ENCODE measurements around the gene KCNJ8.

Gene KCNJ8

DNA sequence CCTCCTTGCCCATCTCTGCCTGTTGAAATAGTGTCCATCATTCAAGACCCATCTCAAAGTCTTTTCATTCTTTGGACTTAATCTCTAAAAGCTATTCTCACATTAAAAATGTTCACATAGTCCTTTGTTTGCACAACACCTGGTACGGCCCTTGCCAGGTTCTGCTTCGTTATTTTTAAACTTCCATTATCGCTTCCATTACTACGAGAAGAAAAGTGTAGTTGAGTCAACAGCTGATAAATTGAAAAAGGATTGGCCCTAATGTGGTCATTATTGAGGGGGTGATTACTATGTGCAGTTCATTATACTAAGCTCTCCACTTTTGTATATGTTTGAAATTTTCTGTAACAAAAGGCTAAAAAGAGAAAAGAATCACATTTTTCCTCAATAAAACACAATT lies 17.8 kb downstream of the KCNJ8 start:
- Histone ChIP-seq H3K4me1 (ENCODE audit: control insufficient read depth, insufficient read depth, low read length) (no peaks in the 10 kb centered on the region), H3K9me3 (ENCODE audit: control insufficient read depth, insufficient read depth, low read length) (no peaks in the 10 kb centered on the region), H3K27me3 (ENCODE audit: control insufficient read depth, insufficient read depth, low read length) (no peaks in the 10 kb centered on the region), H3K36me3 (ENCODE audit: control insufficient read depth, insufficient read depth, low read length) (no peaks in the 10 kb centered on the region), H3K4me3 (ENCODE audit: low read depth, low read length) (no peak overlapping the region), H3K9ac (ENCODE audit: low read depth, low read length) (no peak overlapping the region)

GRCh38 chr12:21751517-21751916 lies 23.0 kb downstream of the KCNJ8 start:
- Histone ChIP-seq H3K4me3 (ENCODE audit: low read depth, low read length) (no peak overlapping the region), H3K4me1 (ENCODE audit: control insufficient read depth, insufficient read depth, low read length) (no peaks in the 10 kb centered on the region), H3K27me3 (ENCODE audit: control insufficient read depth, insufficient read depth, low read length) (no peaks in the 10 kb centered on the region), H3K9me3 (ENCODE audit: control insufficient read depth, insufficient read depth, low read length) (no peaks in the 10 kb centered on the region), H3K9ac (ENCODE audit: low read depth, low read length) (no peak overlapping the region), H3K36me3 (ENCODE audit: control insufficient read depth, insufficient read depth, low read length) (no peaks in the 10 kb centered on the region)

DNA sequence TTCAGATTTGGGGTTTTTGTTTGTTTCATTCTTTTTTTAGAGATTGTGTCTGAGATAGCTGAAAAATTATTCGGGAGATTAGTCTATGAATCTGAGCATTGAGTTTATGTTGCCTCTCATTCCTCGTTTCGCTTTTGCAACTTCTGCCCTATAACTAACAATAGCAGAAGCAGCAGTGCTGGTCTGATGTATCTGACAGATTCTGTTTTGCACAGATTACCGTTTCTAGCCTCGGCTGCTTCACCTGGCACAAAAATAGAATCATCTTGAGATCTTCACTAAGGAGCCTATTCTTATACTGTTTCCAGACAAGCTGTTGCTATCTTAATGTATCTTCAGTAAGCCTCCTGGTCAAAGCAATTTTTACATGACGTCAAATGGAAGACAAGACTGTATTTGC lies 29.2 kb downstream of the KCNJ8 start:
- Histone ChIP-seq H3K36me3 (ENCODE audit: control insufficient read depth, insufficient read depth, low read length) (no peaks in the 10 kb centered on the region), H3K9me3 (ENCODE audit: control insufficient read depth, insufficient read depth, low read length) (no peaks in the 10 kb centered on the region), H3K4me3 (ENCODE audit: low read depth, low read length) (no peak overlapping the region), H3K27me3 (ENCODE audit: control insufficient read depth, insufficient read depth, low read length) (no peaks in the 10 kb centered on the region), H3K9ac (ENCODE audit: low read depth, low read length) (no peak overlapping the region), H3K4me1 (ENCODE audit: control insufficient read depth, insufficient read depth, low read length) (no peaks in the 10 kb centered on the region)

GRCh38 chr12:21731144-21731543 lies 43.4 kb downstream of the KCNJ8 start:
- Histone ChIP-seq H3K27me3 (ENCODE audit: control insufficient read depth, insufficient read depth, low read length) (no peaks in the 10 kb centered on the region), H3K9ac (ENCODE audit: low read depth, low read length) (no peak overlapping the region), H3K9me3 (ENCODE audit: control insufficient read depth, insufficient read depth, low read length) (no peaks in the 10 kb centered on the region), H3K36me3 (ENCODE audit: control insufficient read depth, insufficient read depth, low read length) (no peaks in the 10 kb centered on the region), H3K4me1 (ENCODE audit: control insufficient read depth, insufficient read depth, low read length) (no peaks in the 10 kb centered on the region), H3K4me3 (ENCODE audit: low read depth, low read length) (no peak overlapping the region)

DNA sequence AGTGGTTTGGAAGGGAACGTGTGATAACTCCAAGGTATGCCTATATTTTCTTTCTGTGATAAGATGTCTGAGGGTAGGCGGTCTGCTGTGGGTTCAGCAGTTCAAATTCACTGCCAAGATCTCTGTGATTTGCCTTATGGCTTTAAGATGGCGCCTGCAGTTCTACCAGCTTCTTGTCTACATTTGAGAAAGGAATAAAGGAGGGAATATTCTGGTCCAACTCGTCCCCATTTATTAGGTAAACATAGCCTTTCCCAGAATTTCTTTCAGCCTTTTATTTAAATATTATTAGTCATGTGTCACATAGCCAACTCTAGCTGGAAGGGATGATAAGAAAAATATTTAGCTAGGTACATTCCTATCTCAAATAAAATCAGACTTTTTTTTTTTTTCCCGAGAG lies 48.8 kb downstream of the KCNJ8 start:
- no peaks in the 10 kb centered on the region for H3K9me3 ChIP-seq (ENCODE audit: control insufficient read depth, insufficient read depth, low read length)
- no peak overlapping the region for H3K4me3 ChIP-seq (ENCODE audit: low read depth, low read length)
- no peaks in the 10 kb centered on the region for H3K4me1 ChIP-seq (ENCODE audit: control insufficient read depth, insufficient read depth, low read length)

GRCh38 chr12:21718944-21719650 lies 55.4 kb downstream of the KCNJ8 start:
- Histone ChIP-seq H3K4me3 (ENCODE audit: low read depth, low read length) (no peak overlapping the region), H3K9me3 (ENCODE audit: control insufficient read depth, insufficient read depth, low read length) (no peaks in the 10 kb centered on the region), H3K9ac (ENCODE audit: low read depth, low read length) (no peak overlapping the region), H3K4me1 (ENCODE audit: control insufficient read depth, insufficient read depth, low read length) (no peaks in the 10 kb centered on the region), H3K27me3 (ENCODE audit: control insufficient read depth, insufficient read depth, low read length) (no peaks in the 10 kb centered on the region), H3K36me3 (ENCODE audit: control insufficient read depth, insufficient read depth, low read length) (no peaks in the 10 kb centered on the region)

More for the DNA sequence above, 48.8 kb downstream of the KCNJ8 start:
- Histone ChIP-seq H3K27me3 (ENCODE audit: control insufficient read depth, insufficient read depth, low read length) (no peaks in the 10 kb centered on the region), H3K9ac (ENCODE audit: low read depth, low read length) (no peak overlapping the region), H3K36me3 (ENCODE audit: control insufficient read depth, insufficient read depth, low read length) (no peaks in the 10 kb centered on the region)

DNA sequence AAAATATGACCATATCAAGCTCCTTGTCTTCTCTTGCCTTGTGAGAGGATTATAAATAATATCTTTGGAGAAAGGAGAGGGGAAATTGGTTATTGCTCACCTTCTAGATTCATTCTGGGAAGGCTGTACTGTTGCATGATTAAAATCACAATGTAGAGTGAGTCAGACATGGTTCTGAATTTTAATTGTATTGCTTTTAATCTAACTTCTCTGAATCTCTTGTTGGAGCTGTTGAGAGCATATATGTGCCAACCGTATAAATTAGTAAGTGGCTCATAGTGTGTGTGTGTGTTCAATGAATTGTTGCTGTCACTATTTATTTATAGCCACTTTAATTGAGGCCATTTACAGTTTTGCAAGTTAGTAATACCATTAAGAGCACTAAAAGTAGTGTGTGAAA lies 56.1 kb downstream of the KCNJ8 start:
- Histone ChIP-seq H3K9me3 (ENCODE audit: control insufficient read depth, insufficient read depth, low read length) (no peaks in the 10 kb centered on the region), H3K27me3 (ENCODE audit: control insufficient read depth, insufficient read depth, low read length) (no peaks in the 10 kb centered on the region)

GRCh38 chr12:21717767-21718166 lies 56.7 kb downstream of the KCNJ8 start:
- Histone ChIP-seq H3K4me1 (ENCODE audit: control insufficient read depth, insufficient read depth, low read length) (no peaks in the 10 kb centered on the region), H3K4me3 (ENCODE audit: low read depth, low read length) (no peak overlapping the region), H3K9ac (ENCODE audit: low read depth, low read length) (no peak overlapping the region)

More for the DNA sequence above, 56.1 kb downstream of the KCNJ8 start:
- H3K4me1 ChIP-seq (ENCODE audit: control insufficient read depth, insufficient read depth, low read length), result no peaks in the 10 kb centered on the region
- no peak overlapping the region for H3K9ac ChIP-seq (ENCODE audit: low read depth, low read length)
- no peak overlapping the region for H3K4me3 ChIP-seq (ENCODE audit: low read depth, low read length)
- H3K36me3 ChIP-seq (ENCODE audit: control insufficient read depth, insufficient read depth, low read length), result no peaks in the 10 kb centered on the region

DNA sequence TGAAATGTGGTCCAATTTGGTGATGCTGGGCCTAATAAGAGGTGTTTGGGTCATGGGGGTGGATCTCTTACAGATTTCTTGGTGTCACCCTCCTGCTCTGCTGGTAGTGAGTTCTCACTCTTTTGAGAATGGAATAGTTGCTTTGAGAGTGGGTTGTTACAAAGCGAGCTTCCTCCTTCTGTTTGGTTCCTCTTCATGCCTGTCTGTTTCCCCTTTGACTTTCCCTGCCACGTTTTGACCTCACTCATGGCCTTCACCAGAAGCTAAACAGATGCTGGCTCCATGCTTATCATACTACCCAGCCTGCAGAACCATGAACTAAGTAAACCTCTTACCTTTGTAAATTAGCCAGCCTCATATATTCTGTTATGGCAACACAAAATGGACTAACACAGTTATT lies 59.1 kb downstream of the KCNJ8 start:
- Histone ChIP-seq H3K9me3 (ENCODE audit: control insufficient read depth, insufficient read depth, low read length) (no peaks in the 10 kb centered on the region), H3K4me1 (ENCODE audit: control insufficient read depth, insufficient read depth, low read length) (no peaks in the 10 kb centered on the region), H3K27me3 (ENCODE audit: control insufficient read depth, insufficient read depth, low read length) (no peaks in the 10 kb centered on the region), H3K4me3 (ENCODE audit: low read depth, low read length) (no peak overlapping the region), H3K9ac (ENCODE audit: low read depth, low read length) (no peak overlapping the region), H3K36me3 (ENCODE audit: control insufficient read depth, insufficient read depth, low read length) (no peaks in the 10 kb centered on the region)

More at GRCh38 chr12:21717767-21718166, 56.7 kb downstream of the KCNJ8 start:
- Histone ChIP-seq H3K27me3 (ENCODE audit: control insufficient read depth, insufficient read depth, low read length) (no peaks in the 10 kb centered on the region), H3K9me3 (ENCODE audit: control insufficient read depth, insufficient read depth, low read length) (no peaks in the 10 kb centered on the region), H3K36me3 (ENCODE audit: control insufficient read depth, insufficient read depth, low read length) (no peaks in the 10 kb centered on the region)

Data from iPS-15b (cell line).